GM12873 (cell line): ENCODE measurements around the gene MMP24.

ENCODE experiments used
- CTCF ChIP-seq: IDR thresholded peaks from 2 replicates; pipeline ENCODE4 v1.5.1; 2012; ENCODE audit warnings: low read depth, mild to moderate bottlenecking, moderate library complexity, low read length, control low read depth; ENCODE audit not compliant: insufficient read depth; ENCODE audit errors: missing control alignments

Gene MMP24

GRCh38 chr20:35298264-35298663 is 71.8 kb downstream of the MMP24 start:
- no peak for TF ChIP-seq CTCF

GRCh38 chr20:35299780-35300179 is 73.3 kb downstream of the MMP24 start:
- no peak for TF ChIP-seq CTCF

DNA sequence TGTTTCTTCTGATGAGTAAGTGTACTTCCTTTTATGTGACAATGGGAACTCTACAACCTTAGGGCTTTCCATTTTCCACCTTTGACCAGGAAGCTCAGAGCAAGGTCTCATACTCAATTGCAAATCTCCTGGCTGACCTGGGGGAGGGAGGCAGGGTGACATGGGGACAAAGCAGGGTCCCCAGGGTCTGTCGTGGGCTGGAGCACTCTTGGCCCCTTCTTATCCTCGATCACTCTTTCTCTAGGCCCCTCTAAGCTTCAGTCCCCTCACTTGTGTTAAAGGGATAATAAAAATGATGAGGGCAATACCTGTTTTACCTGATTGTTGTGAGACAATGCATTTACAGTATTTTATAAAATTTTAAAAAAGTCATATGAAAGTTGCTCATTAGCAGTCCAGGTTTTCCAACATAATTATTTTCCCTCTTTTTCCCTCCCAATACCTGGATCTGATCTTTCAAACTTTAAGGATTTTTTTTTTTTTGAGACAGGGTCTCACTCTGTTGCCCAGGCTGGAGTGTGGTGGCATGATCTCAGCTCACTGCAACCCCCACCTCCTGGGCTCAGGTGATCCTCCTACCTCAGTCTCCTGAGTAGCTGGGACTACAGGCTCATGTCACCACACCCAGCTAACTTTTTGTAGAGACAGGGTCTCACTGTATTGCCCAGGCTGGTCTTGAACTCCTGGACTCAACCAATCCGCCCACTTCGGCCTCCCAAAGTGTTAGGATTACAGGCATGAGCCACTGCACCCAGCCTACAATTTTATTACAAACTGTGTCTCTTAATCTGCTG is 74.2 kb downstream of the MMP24 start:
- TF ChIP-seq CTCF: no peak

GRCh38 chr20:35301426-35301825 is 74.9 kb downstream of the MMP24 start:
- no peak for TF ChIP-seq CTCF

DNA sequence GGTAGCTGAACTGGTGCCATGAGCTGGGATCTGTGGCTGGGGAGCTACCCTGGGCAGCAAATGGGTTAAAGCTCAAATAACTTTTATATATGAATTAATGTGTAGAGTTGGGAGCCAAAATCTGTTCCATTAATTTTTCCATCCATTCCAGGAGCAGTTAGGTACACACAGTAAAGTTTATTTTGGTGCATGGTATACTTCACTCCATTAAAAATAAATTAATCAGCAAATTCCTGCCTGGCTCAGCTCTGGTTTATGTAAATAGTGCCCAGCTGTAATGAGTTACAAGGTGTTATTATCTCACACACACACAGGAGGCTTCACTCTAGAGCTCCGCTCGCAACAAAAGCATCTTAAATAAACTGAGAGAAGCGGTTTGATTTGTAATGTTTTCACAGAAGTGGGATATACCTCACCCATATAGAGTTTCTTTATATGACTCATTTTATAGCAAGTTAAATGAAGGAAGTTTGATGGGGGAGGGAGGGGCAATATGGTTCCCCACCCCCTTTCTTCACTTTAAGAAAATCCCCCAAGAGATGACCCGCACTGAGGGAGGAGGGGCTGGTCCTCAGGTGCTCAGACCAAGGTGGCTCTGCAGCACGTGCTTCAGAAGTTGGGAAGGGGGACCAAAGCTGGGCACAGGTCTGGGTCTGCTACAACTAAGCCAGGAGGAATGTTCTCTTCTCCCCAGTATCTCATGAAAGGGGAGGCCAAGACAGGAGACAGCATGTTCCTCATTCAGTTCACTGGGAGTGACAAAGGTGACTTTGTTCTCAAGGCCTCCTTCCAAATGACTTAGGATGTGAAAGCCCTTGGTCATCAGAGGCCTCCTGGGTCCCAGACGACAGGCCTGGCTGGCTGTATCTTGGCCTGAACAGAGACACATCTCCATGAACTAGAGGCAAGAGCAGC is 76.2 kb downstream of the MMP24 start:
- TF ChIP-seq CTCF: no peak

DNA sequence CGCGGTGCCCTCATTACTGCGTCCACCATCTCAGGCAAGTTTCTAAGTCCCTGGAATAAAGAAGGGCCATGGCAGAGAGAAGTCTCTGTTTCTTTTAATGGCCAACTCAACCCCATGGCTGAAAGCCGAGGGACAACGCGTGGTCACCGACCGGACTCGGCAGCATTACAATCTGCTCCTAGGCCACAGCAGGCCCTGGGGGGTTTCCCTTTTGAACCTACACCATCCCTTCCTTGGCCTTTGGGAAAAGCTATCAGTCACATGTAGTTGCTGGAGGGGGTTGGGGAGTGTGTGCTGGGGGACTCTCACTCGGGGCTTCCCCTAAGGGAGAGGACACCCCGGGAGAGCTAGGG is 76.9 kb downstream of the MMP24 start:
- TF ChIP-seq CTCF: no peak

DNA sequence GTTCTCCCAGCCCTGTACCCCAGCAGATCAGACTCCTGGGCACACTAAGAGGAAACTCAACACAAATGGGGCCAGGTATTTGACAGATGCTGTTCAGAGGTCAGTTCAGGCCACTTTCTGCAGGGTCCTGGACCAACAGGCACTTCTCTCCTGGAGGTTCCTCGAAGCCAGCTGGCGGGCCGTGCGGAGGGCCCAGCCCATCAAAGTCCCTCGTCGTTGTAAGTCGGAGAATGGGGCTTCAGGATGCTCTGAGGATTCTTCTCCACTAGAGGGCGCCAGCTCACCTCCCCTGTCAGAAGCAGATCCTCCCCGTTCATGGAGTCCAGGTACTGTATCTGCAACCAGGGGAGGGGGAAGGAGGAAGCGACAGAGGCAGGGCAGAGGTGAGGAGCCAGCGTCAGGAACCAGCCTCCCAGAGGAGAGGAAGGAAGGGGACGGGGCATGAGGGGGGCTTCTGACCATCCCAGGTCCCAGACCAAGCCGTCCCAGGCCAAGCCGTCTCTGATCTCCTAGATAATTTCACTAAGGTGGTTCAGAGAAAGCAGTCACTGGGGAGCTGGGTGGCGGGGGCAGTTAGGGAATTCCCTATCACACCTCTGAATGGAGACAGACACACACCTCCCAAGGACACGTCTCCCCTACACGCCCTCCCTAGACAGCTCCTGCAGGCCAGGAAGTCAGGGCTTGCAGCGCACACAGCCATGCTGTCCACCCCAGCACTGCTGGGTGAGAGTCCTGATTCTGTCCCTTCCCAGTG is 77.4 kb downstream of the MMP24 start:
- TF ChIP-seq CTCF: peak; percentile 93
